ENCODE results near the gene EVX2. TPM values are rescaled to one million over a fixed set of nuclear protein-coding genes. Genes with fewer than 3 reads are reported as not detected.

Gene EVX2
- polyA plus RNA-seq, 1 experiment = not detected

GRCh38 chr2:176114120-176114929 lies 30.6 kb upstream of the EVX2 start:
- ChIA-PET CTCF (interaction anchor here (0.8 to 1.0 kb wide), 5 partner anchors 12 to 1030 kb away, joined by 3 read pairs; no protein-coding TSS in a partner anchor), POLR2A (no interaction called here)
- Histone ChIP-seq H3K27ac (ENCODE audit: low read depth, low read length) (no peak overlapping the region), H3K9me3 (ENCODE audit: control insufficient read depth, insufficient read depth, low read length) (peaks cover 24% of the 10 kb centered on the region; the same call in 1 of the 2 replicates), H3K27me3 (ENCODE audit: control insufficient read depth, insufficient read depth, low read length) (peaks cover 97% of the 10 kb centered on the region), H3K4me3 (ENCODE audit: low read depth, low read length) (no peak overlapping the region)
- DNase-seq (ENCODE audit: low read depth, low spot score) = no peak
- TF ChIP-seq, protein P1, sequence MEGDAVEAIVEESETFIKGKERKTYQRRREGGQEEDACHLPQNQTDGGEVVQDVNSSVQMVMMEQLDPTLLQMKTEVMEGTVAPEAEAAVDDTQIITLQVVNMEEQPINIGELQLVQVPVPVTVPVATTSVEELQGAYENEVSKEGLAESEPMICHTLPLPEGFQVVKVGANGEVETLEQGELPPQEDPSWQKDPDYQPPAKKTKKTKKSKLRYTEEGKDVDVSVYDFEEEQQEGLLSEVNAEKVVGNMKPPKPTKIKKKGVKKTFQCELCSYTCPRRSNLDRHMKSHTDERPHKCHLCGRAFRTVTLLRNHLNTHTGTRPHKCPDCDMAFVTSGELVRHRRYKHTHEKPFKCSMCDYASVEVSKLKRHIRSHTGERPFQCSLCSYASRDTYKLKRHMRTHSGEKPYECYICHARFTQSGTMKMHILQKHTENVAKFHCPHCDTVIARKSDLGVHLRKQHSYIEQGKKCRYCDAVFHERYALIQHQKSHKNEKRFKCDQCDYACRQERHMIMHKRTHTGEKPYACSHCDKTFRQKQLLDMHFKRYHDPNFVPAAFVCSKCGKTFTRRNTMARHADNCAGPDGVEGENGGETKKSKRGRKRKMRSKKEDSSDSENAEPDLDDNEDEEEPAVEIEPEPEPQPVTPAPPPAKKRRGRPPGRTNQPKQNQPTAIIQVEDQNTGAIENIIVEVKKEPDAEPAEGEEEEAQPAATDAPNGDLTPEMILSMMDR (IDR thresholded peaks at IDR 0.05; ENCODE audit: low read depth, low read length) = no peak

DNA sequence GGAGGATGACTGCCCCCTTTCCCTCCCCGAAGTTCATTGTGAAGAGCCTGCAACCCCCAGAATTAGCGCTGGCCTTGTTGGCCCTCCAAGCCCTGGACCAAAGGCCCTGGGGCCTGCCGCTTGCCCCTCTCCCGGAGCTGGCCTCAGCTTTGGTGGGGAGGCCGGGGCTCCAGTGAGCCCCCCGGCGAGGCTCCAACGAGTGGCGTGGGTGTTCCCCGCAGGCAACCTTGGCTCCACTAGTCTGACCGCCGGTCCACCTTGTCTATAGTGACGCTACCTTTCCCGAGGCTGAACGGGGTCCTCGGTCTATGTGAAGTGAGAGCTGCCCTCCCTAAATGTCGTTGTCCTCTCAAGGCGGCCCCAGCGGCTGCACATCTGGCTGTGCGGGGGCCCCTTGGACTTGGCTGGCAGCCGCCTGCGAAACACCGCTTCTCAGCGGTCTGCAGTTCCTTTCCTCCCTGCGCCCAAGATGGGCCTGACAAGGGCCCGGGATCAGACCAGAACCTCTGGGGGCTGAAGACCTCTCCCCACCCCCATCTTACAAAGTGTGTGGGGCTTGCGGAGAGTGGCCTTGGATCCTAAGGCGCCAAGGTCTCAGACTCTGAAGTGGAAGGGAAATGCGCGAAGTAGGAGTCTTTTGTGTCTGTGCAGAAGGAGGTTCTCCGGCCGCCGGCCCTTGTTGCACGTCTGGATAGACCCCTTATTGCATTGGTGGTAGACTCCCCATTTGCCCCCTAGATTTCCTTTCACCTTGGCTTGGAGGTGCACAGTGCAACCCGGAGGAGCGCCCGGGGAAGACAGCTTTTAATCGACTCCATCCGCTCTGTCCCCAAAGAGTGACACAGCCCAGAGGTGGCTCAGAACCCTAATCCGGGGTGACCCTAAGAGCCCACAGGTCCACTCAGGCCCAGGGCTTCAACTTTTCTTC lies 28.9 kb upstream of the EVX2 start:
- POLR2A ChIA-PET = no interaction called here
- no peak overlapping the region for H3K27ac ChIP-seq (ENCODE audit: low read depth, low read length)
- H3K4me3 ChIP-seq (ENCODE audit: low read depth, low read length) = no peak overlapping the region
- CTCF ChIA-PET = interaction anchor here (0.6 to 3.3 kb wide), 7 partner anchors 15 to 1513 kb away, joined by 3 to 16 read pairs (median 3); no protein-coding TSS in a partner anchor
- peaks cover 94% of the 10 kb centered on the region for H3K27me3 ChIP-seq (ENCODE audit: control insufficient read depth, insufficient read depth, low read length)
- TF ChIP-seq, protein P1 (IDR thresholded peaks at IDR 0.05; ENCODE audit: low read depth, low read length) = no peak
- DNase-seq (ENCODE audit: low read depth, low spot score) = no peak
- H3K9me3 ChIP-seq (ENCODE audit: control insufficient read depth, insufficient read depth, low read length) = peaks cover 23% of the 10 kb centered on the region; the same call in 1 of the 2 replicates

DNA sequence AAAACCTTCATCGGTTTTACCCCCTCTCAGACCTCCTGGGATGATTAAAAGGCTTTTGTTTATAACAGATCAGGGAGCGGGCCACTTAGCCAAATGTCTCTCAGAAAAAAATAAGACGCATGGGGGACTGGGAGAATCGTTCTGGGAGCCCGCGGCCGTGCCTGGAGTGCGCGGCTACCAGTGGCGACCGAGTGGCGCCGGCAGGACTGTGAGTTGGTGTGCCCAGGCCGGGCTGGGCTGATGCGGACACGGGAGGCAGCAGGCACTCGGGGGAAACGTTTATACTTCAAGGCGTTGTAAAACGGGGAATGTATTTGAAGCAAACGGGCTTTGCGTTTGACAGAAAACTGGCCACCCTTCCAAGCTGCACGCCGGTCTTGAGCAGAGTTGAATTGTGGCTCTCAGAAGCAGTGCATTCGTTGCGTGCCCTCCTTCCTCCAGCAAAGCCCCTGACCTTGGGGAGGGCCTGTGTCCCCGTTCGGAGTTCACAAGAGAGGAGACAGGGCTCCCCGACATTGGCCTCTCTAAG lies 28.1 kb upstream of the EVX2 start:
- Histone ChIP-seq H3K9me3 (ENCODE audit: control insufficient read depth, insufficient read depth, low read length) (peaks cover 17% of the 10 kb centered on the region; the same call in 1 of the 2 replicates), H3K27me3 (ENCODE audit: control insufficient read depth, insufficient read depth, low read length) (peaks cover 91% of the 10 kb centered on the region), H3K27ac (ENCODE audit: low read depth, low read length) (no peak overlapping the region), H3K4me3 (ENCODE audit: low read depth, low read length) (no peak overlapping the region)
- TF ChIP-seq, protein P1 (IDR thresholded peaks at IDR 0.05; ENCODE audit: low read depth, low read length) = no peak
- ChIA-PET CTCF (interaction anchor here (0.9 to 3.3 kb wide), 5 partner anchors 15 to 1032 kb away, joined by 3 to 16 read pairs (median 8); no protein-coding TSS in a partner anchor), POLR2A (no interaction called here)
- DNase-seq (ENCODE audit: low read depth, low spot score) = no peak

- POLR2A ChIA-PET = no interaction called here
Measured at GRCh38 chr2:176111309-176111663, 27.5 kb upstream of the EVX2 start.

More at GRCh38 chr2:176111309-176111663, 27.5 kb upstream of the EVX2 start:
- TF ChIP-seq, protein P1 (IDR thresholded peaks at IDR 0.05; ENCODE audit: low read depth, low read length) = peak; percentile 67
- H3K4me3 ChIP-seq (ENCODE audit: low read depth, low read length) = no peak overlapping the region
- CTCF ChIA-PET = interaction anchor here (0.7 to 3.3 kb wide), 11 partner anchors 10 to 1895 kb away, joined by 3 to 16 read pairs (median 3); no protein-coding TSS in a partner anchor
- no peak for DNase-seq (ENCODE audit: low read depth, low spot score)
- H3K27ac ChIP-seq (ENCODE audit: low read depth, low read length) = no peak overlapping the region
- peaks cover 14% of the 10 kb centered on the region; the same call in 1 of the 2 replicates for H3K9me3 ChIP-seq (ENCODE audit: control insufficient read depth, insufficient read depth, low read length)
- H3K27me3 ChIP-seq (ENCODE audit: control insufficient read depth, insufficient read depth, low read length) = peaks cover 90% of the 10 kb centered on the region
